A673 (cell line): ENCODE data around the gene POLR2J3. TPM values are rescaled to one million over a fixed set of nuclear protein-coding genes. Genes with fewer than 3 reads are reported as not detected.
A peak's percentile ranks its signal among the peaks of the same experiment; 100 is the strongest.
"Not testable (repeated sequence)": the region's sequence is repeated elsewhere in the genome, so short reads cannot be mapped to it uniquely, and the experiment has no call there.

ENCODE experiments used
- BruUV-seq: library from RNA; stranded (reverse); fragments of 400-500 nt; replicated peaks from 2 replicates; lab custom pipeline; 2021; lab: Mats Ljungman, UMichigan
- CTCF ChIA-PET: fragments of 300-600 bp; sonication (Branson Sonifier 250); formaldehyde crosslinking; loops from one replicate; lab custom pipeline; 2022; ENCODE audit warnings: antibody characterized with exemption; lab: Charles Lee
- POLR2A ChIA-PET: fragments of 300-600 bp; sonication (Branson Sonifier 250); formaldehyde crosslinking; loops from one replicate; lab custom pipeline; 2022; ENCODE audit warnings: antibody characterized with exemption; ENCODE audit not compliant: low non-redundant PET; lab: Charles Lee
- DNase-seq: peaks from one replicate; pipeline ENCODE4 v3.0.0-alpha.2; 2015; ENCODE audit warnings: low spot score
- H3K27ac ChIP-seq: fragments of 200-600 bp; sonication (generic); 2 replicates; pipeline ENCODE4 v1.5.1; 2016; ENCODE audit warnings: mixed run types, low read depth, mild to moderate bottlenecking, mixed read lengths, antibody characterized with exemption, low read length; ENCODE audit not compliant: poor library complexity, severe bottlenecking
- H3K27me3 ChIP-seq: fragments of 200-600 bp; sonication (generic); replicated peaks from 2 replicates; pipeline ENCODE4 v1.6.1; 2017; ENCODE audit warnings: mixed run types, low read depth, mild to moderate bottlenecking, mixed read lengths, antibody characterized with exemption, low read length; ENCODE audit not compliant: insufficient read depth, poor library complexity
- H3K36me3 ChIP-seq: fragments of 200-600 bp; sonication (generic); 2 replicates; pipeline ENCODE4 v1.6.1; 2016; ENCODE audit warnings: mixed run types, mild to moderate bottlenecking, mixed read lengths, antibody characterized with exemption, low read length; ENCODE audit not compliant: insufficient read depth, poor library complexity, severe bottlenecking
- H3K4me1 ChIP-seq: fragments of 200-600 bp; sonication (generic); 2 replicates; pipeline ENCODE4 v1.6.1; 2017; ENCODE audit warnings: mixed run types, mild to moderate bottlenecking, mixed read lengths, antibody characterized with exemption, low read length; ENCODE audit not compliant: insufficient read depth, poor library complexity, severe bottlenecking
- H3K4me3 ChIP-seq: fragments of 200-600 bp; sonication (generic); 2 replicates; pipeline ENCODE4 v1.5.1; 2016; ENCODE audit warnings: low read depth, mixed run types, mild to moderate bottlenecking, mixed read lengths, low read length; ENCODE audit not compliant: poor library complexity, severe bottlenecking
- H3K9me3 ChIP-seq: fragments of 200-600 bp; sonication (generic); 2 replicates; pipeline ENCODE4 v1.6.1; 2016; ENCODE audit warnings: mixed run types, low read depth, mild to moderate bottlenecking, mixed read lengths, antibody characterized with exemption, low read length; ENCODE audit not compliant: poor library complexity, severe bottlenecking
- intact Hi-C: fragments of 100-400 bp; cut with micrococcal nuclease; formaldehyde crosslinking; loops from one replicate; pipeline ENCODE4 v1.10.0; 2022; ENCODE audit not compliant: unreplicated experiment
- total RNA-seq: library from RNA; stranded (reverse); gene quantifications from 2 replicates; pipeline ENCODE4 v1.2.3, GENCODE V29; 2021

POLR2J3 gene
- total RNA-seq, 1 experiment from 2014 or later, result 23.3 TPM

DNA sequence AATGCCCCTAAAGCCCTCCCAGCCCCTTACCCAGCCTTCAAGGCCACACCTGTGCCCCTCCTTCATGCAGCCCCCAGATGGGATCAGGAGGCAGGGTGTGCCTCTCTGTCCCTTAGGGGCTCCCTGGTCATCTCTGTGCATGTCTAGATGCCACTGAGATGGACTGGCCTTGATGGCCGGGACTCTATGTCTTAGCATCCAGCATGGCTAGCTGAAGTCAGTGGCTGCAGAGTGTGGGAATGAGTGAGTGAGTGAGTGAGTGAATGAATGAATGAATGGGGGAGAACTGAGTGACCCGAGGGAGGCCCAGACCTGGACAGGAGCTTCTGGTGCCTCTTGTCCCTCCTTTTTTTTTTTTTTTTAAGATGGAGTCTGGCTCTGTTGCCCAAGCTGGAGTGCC lies 40.3 kb downstream of the POLR2J3 start:
- POLR2A ChIA-PET, BruUV-seq, H3K9me3 ChIP-seq, H3K4me3 ChIP-seq, H3K27ac ChIP-seq, intact Hi-C loops, H3K4me1 ChIP-seq, H3K27me3 ChIP-seq, H3K36me3 ChIP-seq, DNase-seq, CTCF ChIA-PET: not testable (repeated sequence)

DNA sequence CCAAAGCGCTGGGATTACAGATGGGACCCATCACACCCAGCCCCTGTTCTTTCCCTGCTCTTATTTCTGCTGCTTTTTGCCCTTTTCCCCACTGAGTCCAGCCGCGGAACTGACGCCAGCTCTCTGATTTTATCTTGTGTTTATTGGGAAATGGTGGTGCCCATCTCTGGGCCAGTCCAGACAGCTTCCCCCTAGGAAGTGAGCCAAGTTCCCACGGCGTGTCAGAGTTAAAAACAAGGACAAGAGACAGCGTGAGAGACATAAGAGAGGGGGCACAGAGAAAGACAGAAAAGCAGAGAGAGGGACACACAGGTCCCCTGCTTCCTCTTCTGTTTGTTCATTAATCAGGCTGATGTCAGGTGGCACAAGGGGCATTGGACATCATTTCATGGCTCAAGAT lies 40.8 kb downstream of the POLR2J3 start:
- CTCF ChIA-PET, H3K9me3 ChIP-seq, POLR2A ChIA-PET, H3K27me3 ChIP-seq, H3K4me1 ChIP-seq, H3K4me3 ChIP-seq, intact Hi-C loops, BruUV-seq, H3K27ac ChIP-seq, DNase-seq, H3K36me3 ChIP-seq: not testable (repeated sequence)

DNA sequence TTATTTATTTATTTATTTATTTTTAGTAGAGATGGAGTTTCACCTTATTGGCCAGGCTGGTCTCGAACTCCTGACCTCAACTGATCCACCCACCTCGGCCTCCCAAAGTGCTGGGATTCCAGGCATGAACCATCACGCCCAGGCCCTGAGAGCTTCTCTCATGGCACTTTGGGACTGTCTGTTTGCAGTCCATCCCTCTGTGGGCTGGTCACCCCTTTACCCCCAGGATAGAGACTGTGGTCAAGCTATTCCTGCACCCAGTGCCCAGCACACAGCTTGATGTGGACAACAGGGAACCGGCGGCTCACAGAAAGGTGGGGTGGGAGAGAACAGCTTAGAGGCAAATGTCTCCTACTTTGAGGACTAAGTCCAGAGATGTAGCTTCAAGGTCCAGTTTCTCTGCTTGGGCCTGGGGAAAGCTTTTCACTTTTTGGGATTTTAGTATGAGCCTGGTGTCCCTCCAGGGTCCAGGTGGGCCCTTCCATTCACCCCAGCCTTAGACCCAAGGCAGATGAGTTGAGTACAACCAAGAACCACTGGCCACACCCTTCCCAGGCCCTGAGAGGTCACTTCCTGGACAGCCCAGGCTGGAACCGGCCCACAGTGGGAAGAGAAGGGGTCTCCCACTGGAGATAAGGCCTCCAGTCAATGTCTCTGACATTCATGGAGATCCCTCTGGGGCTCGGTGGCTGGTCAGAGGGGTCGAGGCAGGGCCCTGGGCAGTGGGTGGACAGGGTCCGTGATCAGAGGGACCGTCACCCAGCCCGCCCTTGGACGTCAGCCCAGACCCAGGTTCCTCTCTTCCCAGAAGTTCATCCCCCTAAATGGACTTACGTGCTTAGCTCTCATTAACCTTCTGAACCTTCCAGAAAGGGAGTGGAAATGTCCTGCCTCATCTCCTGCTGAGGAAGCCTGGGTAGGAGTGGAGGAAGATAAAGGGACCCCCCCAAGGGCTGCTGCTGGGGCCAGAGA lies 44.3 kb downstream of the POLR2J3 start:
- CTCF ChIA-PET, intact Hi-C loops, H3K4me3 ChIP-seq, H3K4me1 ChIP-seq, H3K27ac ChIP-seq, BruUV-seq, H3K27me3 ChIP-seq, POLR2A ChIA-PET, DNase-seq, H3K36me3 ChIP-seq, H3K9me3 ChIP-seq: not testable (repeated sequence)

DNA sequence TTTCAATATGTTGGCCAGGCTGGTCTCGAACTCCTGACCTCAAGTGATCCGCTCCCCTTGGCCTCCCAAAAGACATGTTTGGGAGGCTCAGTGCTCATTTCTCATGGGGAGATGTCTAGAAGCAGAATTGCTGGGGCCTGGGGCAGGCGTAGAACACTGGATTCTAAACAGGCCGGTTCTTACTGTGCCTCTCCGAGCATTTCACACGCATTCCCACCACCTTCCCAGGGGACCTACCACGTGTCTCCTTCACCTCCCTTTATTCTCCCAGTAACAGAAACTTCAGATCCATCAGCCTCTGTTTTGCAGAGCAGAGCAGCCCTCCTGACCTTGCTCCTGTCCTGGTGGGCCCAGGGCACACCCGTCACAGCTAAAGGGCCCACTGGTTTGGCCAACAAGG lies 45.2 kb downstream of the POLR2J3 start:
- H3K27ac ChIP-seq, H3K4me1 ChIP-seq, H3K36me3 ChIP-seq, intact Hi-C loops, BruUV-seq, DNase-seq, H3K9me3 ChIP-seq, H3K27me3 ChIP-seq, CTCF ChIA-PET, POLR2A ChIA-PET, H3K4me3 ChIP-seq: not testable (repeated sequence)

DNA sequence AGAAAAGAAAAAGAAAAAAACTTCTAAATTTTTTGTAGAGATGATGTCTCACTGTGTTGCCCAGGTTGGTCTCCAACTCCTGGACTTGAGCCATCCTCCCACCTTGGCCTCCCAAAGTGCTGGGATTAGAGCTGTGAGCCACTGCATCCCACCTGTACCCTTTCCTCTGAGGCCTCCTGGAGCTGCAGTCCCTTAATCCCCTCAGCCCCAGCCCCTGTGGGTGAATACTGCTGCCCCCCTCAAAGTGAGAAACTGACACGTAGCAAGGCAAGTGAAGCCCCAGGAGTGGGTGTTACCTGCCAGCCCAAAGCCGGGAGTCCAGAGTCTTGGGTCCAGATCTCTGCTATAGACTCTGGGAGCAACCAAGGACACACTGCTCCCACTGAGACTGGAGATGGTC lies 47.6 kb downstream of the POLR2J3 start:
- POLR2A ChIA-PET, H3K9me3 ChIP-seq, CTCF ChIA-PET, BruUV-seq, H3K27me3 ChIP-seq, H3K4me1 ChIP-seq, DNase-seq, H3K4me3 ChIP-seq, H3K27ac ChIP-seq, H3K36me3 ChIP-seq, intact Hi-C loops: not testable (repeated sequence)

DNA sequence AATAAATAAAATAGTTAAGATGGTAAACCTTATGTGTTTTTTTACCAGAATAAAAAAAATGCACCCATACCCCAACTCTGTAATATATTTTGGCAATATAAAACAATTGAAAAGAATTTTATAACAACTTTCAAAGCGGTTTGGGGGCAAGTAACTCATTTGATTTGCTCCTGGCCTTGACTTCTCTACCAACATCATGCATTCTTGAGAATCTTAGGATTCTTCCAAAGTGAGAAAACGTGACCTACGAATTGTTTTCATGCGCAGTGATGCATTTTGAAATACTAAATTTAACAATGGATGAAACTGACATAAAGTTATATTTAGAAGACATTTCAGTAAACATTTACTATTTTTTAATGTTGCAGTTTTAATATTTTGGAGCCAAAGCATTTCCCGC lies 51.6 kb downstream of the POLR2J3 start:
- DNase-seq, intact Hi-C loops, H3K4me3 ChIP-seq, H3K36me3 ChIP-seq, H3K27me3 ChIP-seq, CTCF ChIA-PET, H3K4me1 ChIP-seq, POLR2A ChIA-PET, H3K9me3 ChIP-seq, H3K27ac ChIP-seq, BruUV-seq: not testable (repeated sequence)

DNA sequence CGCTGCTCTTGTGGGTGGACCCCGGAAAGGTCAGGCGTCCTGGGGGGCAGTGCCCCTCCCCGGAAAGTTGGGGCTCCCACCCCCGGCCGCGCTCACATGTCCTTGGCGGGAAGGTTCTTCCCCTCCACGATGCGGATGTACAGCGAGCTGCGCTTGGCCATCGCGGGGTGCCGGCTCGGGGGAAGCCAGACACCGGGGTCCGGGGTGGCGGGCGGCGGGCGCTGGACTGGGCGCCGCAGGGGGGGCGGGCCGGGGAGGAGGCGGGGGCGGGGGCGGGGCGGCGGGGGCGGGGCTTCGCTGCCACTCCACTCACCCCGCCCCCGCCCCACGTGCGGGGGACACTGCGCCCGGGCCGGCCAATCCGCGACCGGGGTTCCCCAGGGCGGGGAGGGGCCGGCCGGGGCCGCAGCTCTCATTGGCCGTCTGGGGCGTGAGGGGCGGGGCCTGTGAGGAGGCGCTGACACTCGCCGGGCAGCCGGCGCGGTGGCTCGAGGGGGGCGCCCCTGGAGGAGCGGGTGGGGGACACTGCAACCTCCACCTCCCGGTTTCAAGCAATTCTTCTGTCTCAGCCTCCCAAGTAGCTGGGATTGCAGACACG lies 54.7 kb downstream of the POLR2J3 start, which contains the start of gene RASA4B:
TSS of gene RASA4B (minus strand) at position 228 of the 598 bp plus-strand sequence. CDS start at position 161, 67 bp downstream.
- not testable (repeated sequence) for BruUV-seq

More for the DNA sequence above, 54.7 kb downstream of the POLR2J3 start, which contains the start of gene RASA4B:
- intact Hi-C loops, H3K27ac ChIP-seq, H3K36me3 ChIP-seq, CTCF ChIA-PET, H3K4me3 ChIP-seq, H3K4me1 ChIP-seq, POLR2A ChIA-PET, H3K27me3 ChIP-seq, H3K9me3 ChIP-seq: not testable (repeated sequence)
- peak; percentile 0 for DNase-seq
